GM13977 (cell line): ENCODE measurements around the gene HTR7.

Experiments
- DNase-seq: peaks from one replicate; pipeline ENCODE4 v3.0.0; 2012; ENCODE audit warnings: low spot score
- in situ Hi-C: fragments of 300-500 bp; cut with MboI; formaldehyde crosslinking; loops from one replicate; pipeline ENCODE4 v1.12.0; 2022; ENCODE audit warnings: low sequenced_read_pairs, low pct_unique_long_range_greater_than_20kb, mixed read lengths, inconsistent platforms; ENCODE audit not compliant: unreplicated experiment
- TF ChIP-seq, protein P1 (sequence below): IDR thresholded peaks from 2 replicates; pipeline ENCODE4 v1.5.1; 2012; ENCODE audit warnings: mild to moderate bottlenecking, control low read depth; ENCODE audit not compliant: insufficient read depth; ENCODE audit errors: extremely low read depth, missing control alignments

Gene HTR7

DNA sequence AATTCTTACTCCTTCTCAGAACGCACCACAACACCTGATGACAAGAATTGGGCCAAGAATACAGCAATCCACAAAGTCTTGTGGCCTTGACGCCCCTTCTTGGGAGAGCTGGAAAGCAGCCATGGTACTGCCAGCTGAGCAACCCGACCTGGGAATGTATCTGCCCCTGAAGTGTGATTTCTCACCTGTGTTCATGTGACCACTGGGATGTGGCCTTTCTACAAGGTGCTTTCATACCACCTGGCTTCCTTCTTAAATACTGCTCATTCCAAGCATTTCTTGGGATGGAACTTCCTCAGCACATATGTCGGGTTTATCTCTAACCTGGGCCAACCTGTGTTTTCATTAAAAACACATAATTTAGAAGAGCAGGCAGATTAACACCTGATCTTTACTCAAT, 72.1 kb downstream of the HTR7 start:
- no peak for DNase-seq
- in situ Hi-C loops, result no loop called here

DNA sequence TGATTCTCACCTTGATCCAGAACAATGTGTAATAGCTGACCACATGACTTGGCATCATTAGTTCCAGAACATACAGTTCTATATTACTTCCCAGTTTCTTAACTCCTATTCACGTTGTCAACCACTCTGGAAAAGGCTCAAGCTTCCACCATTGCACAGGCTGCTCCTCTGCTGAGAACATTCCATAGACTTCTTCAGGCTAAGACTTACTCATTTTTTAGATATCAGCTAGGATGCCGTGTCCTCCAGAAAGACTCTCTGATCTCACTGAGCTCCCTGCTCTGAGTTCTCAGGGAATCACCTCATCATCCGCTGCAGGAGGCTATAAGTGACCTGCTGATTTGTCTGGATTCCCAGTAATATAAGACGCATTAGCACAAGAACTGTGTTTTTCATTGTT, 73.1 kb downstream of the HTR7 start:
- DNase-seq, result no peak
- in situ Hi-C loops, result no loop called here

More for the DNA sequence above, 72.1 kb downstream of the HTR7 start:
- TF ChIP-seq, protein P1, sequence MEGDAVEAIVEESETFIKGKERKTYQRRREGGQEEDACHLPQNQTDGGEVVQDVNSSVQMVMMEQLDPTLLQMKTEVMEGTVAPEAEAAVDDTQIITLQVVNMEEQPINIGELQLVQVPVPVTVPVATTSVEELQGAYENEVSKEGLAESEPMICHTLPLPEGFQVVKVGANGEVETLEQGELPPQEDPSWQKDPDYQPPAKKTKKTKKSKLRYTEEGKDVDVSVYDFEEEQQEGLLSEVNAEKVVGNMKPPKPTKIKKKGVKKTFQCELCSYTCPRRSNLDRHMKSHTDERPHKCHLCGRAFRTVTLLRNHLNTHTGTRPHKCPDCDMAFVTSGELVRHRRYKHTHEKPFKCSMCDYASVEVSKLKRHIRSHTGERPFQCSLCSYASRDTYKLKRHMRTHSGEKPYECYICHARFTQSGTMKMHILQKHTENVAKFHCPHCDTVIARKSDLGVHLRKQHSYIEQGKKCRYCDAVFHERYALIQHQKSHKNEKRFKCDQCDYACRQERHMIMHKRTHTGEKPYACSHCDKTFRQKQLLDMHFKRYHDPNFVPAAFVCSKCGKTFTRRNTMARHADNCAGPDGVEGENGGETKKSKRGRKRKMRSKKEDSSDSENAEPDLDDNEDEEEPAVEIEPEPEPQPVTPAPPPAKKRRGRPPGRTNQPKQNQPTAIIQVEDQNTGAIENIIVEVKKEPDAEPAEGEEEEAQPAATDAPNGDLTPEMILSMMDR, result no peak

DNA sequence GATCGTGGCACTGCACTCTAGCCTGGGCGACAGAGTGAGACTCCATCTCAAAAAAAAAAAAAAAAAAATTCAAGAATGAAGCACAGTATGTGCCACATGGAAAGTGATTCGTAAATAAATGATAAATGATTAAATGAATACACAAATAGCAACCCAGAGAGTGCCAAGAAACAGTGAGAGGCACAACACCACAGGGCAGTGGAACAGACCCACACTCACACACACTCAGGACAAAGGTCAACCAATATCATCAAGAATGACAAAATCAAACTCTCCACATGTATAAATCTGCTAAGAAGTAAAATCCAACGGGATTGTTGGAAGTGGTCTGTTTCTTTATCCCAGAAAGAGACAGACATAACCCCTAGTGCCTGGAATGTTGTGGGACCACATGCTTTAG, 77.4 kb downstream of the HTR7 start:
- TF ChIP-seq, protein P1, result no peak
- no peak for DNase-seq
- in situ Hi-C loops, result no loop called here

More for the DNA sequence above, 73.1 kb downstream of the HTR7 start:
- TF ChIP-seq, protein P1, result no peak

DNA sequence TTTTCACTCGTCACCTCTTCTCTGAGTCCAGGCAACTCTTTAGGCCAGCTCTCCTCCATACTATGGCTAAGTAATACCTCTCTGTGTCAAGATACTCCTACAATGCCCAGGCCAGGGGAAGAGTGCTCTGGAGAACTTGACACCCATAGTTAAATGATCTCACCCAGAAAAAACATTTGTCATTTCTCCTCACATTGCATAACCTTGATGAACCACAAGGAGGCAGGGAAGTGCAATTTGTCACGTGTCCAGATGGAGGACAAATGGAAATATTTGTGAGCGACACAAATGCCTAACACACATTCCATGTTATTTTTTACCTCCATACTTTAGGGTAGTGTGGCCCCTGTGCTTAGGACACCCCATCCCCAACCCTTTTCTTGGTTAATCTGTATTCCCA, 78.3 kb downstream of the HTR7 start:
- TF ChIP-seq, protein P1, result no peak
- DNase-seq, result no peak
- in situ Hi-C loops, result no loop called here

DNA sequence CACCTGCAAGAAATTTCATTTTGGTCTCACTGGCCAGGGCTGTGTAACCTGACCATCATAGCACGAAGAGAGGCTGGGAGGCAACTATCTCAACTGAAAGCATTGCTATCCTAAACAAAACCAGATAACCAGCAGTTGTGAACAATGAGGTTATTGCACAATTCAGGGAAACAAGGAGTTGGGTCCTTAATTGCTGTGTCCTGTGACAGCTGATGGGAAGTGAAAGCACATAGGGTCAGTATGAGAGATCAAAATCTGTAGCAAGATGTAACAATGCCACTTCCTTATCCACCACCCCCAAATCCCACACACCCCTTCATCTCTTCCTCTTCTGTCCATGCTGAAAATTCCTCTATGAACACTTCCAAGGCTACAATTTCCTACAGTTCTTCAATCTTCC, 80.2 kb downstream of the HTR7 start:
- no peak for DNase-seq
- in situ Hi-C loops, result no loop called here
- TF ChIP-seq, protein P1, result no peak

DNA sequence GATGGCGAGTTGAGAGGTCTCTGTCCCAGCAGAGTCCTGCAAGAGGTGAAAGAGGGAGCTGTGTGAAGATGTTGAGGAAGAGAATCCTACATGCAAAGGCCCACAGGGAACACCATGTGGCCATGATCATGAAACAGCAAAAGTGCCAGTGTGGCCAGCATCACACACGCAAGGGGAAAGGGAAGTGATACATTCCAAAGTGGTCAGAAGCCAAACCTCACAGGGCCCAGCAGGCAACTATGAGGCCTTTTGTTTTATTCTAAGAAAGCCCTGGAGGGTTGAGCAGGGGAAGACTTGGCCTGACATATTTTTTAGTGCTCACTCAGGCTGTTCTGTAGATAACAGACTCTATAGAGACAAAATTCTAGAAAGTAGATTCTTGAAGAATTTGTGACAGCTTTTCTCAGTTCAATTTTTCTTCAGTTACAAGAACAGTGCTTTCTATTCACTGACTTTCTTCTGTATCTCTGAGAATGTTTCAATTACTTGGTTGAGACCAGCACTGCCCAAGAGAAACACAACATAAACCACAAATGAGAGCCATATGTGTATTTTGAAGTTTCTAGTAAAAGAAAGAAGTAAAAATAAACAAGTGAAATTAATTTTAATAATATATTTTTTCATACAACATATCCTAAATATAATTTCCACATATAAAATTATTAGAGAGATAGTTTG, 82.3 kb downstream of the HTR7 start:
- no peak for DNase-seq
- TF ChIP-seq, protein P1, result no peak
- in situ Hi-C loops, result no loop called here
